Heart right ventricle (tissue), 16 donors: ENCODE data around the gene MED16. TPM values are rescaled to one million over a fixed set of nuclear protein-coding genes. Genes with fewer than 3 reads are reported as not detected.

Experiments
- ATAC-seq, 8 donors: fragments of 200-7000 bp; cut with Tn5 transposase; one replicate each; pipeline ENCODE4 v1.9.1; 2020; ENCODE audit warnings: mild to moderate bottlenecking in 8 of 8, moderate library complexity in 8 of 8, moderate number of reproducible peaks in 1 of 8
- DNase-seq, 2 donors: peaks; one replicate each; pipeline ENCODE4 v3.0.0-alpha.2; 2020
- H3K27ac ChIP-seq, 10 donors: fragments of 200-600 bp; sonication (generic) in 2 of 10; one replicate each; pipeline versions ENCODE4 v1.5.0 to v1.8.0; 2020 to 2022; ENCODE audit warnings: mild to moderate bottlenecking in 3 of 10
- H3K27me3 ChIP-seq, 7 donors: fragments of 200-600 bp; one replicate each; pipeline ENCODE4 v1.8.0; 2021 to 2022; ENCODE audit warnings: mild to moderate bottlenecking in 2 of 7
- H3K36me3 ChIP-seq, 9 donors: fragments of 200-600 bp; sonication (generic) in 1 of 9; one replicate each; pipeline versions ENCODE4 v1.5.0 to v1.8.0; 2020 to 2022; ENCODE audit warnings: mild to moderate bottlenecking in 2 of 9
- H3K4me1 ChIP-seq, 9 donors: fragments of 200-600 bp; sonication (generic) in 1 of 9; one replicate each; pipeline versions ENCODE4 v1.5.0 to v1.8.0; 2020 to 2022; ENCODE audit warnings: mild to moderate bottlenecking in 4 of 9
- H3K4me3 ChIP-seq, 10 donors: fragments of 200-600 bp; sonication (generic) in 2 of 10; one replicate each; pipeline versions ENCODE4 v1.5.0 to v1.8.0; 2020 to 2022; ENCODE audit warnings: mild to moderate bottlenecking in 7 of 10, moderate library complexity in 2 of 10
- H3K9me3 ChIP-seq, 11 donors: fragments of 200-600 bp in 10 of 11; sonication (generic) in 2 of 11; one replicate each; pipeline versions ENCODE4 v1.5.0 to v1.8.0; 2013 to 2022; ENCODE audit warnings: mild to moderate bottlenecking in 2 of 11, control low read depth in 1 of 11, moderate library complexity in 1 of 11
- CTCF ChIP-seq, 9 donors: fragments of 200-600 bp; sonication (generic) in 2 of 9; IDR thresholded peaks; one replicate each; pipeline versions ENCODE4 v1.5.0 to v1.8.0; 2021 to 2022; ENCODE audit warnings: antibody characterized with exemption in 9 of 9, mild to moderate bottlenecking in 5 of 9, moderate library complexity in 1 of 9
- WGBS, 2 donors: extraction: QIAGEN DNeasy Blood & Tissue Kit; methylation state at CpG; one replicate each; pipeline ENCODE4 v1.1.7; 2013; ENCODE audit warnings: inconsistent platforms in 1 of 2; 5-methylcytosine and 5-hydroxymethylcytosine counted together
- intact Hi-C, 10 donors: fragments of 100-400 bp; cut with DNase I; formaldehyde crosslinking; loops; one replicate each; pipeline versions ENCODE4 v1.11.1 to v1.14.2; 2022
- polyA plus RNA-seq, 2 donors: library from polyadenylated mRNA; stranded (reverse); fragments of 200-250 nt; gene quantifications; one replicate each; pipeline ENCODE4 v1.2.3, GENCODE V29; 2013
- total RNA-seq, 10 donors: library from RNA; stranded (reverse); fragmentation: NEBNext Ultra II Directional in 3 of 10; extraction: Animal tissue kit (Norgen Biotek cat#: 25700) in 3 of 10; gene quantifications; one replicate each; pipeline versions ENCODE4 v1.2.1 to v1.2.4, GENCODE V29; 2021 to 2023
- donor health status: Arrhythmogenic right ventricular cardiomyopathy.
- donor health status: ischemic (EF 13 %, LVEDD 7.1; RV severe dilation, severe dysfunction).
- donor health status: healthy with polysubstance abuse.
- donor health status: DM: no; HTN: yes; CAD: no.
- donor health status: DM: no; HTN: no; CAD: no.
- donor health status: ischemic (EF 25% LVEDD 6.9; RV normal size, moderate dysfunction).
- donor health status: ischemic (EF 25% LVEDD 5.7; RV mildly dilated, moderate dysfunction).
- donor health status: healthy.
- donor health status: DM: yes; HTN: yes; CAD: no.
- donor health status: Ischemic cardiomyopathy.
- donor health status: ischemic (EF 35%, LVEDD 5.7; RV mildly dilated, moderate dysfunction).
- donor health status: nonischemic (EF 11% LVEDD 7.7; RV severe dilation, severe dysfunction).
- donor health status: DM: yes; HTN: yes; CAD: no.
- donor health status: PGD.
- donor health status: ischemic (EF 29% LVEDD 5.4; RV normal size, mild dysfunction).
- donor health status: nonischemic (EF 23%, LVEDD 6.1; RV moderate dilation, normal function).

Gene MED16
- total and polyA plus RNA-seq, 12 donors: 17.6 to 42.9 (median 27.7) TPM

DNA sequence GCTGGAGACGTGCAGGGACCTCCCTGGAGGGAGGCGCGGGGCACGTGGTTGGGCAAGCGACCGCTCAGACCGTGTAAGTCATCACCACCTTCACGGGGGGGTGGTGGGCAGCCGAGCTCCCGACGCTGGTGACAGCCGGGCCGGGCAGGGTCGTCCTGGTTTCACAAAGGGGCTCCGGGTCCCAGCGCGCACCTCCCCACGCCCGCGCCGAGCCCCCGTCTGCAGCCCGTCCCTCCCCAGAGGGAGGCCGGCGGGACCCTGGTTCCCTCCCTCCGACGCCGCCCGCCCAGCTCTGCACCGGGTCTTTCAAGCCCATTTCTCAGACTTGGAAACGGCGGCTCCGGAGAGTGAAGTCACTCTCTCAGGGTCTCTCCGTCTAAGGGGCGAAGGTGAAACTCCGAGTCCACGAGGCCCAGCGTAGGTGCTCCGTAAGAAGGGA, 32.1 kb upstream of the MED16 start:
- H3K27ac ChIP-seq: peak overlapping the region in 9 of 10 donors; percentile 54 to 98 (median 84)
- ATAC-seq (peak; percentile 41 to 61 (median 53)), DNase-seq (peak in 1 of 2 donors; percentile 36)
- intact Hi-C loops: loop anchor here in 5 of 10 donors (2.0 to 10.0 kb wide), 4 partner anchors 58 to 320 kb away; partner anchors contain the start of genes ATP5F1D (in 2 of the 5), CBARP (in 1 of the 5) and MIDN (in 1 of the 5)
- 0% methylated on average over 39 of the region's 39 CpGs for WGBS, 2 donors
- peaks cover 0 to 7% (median 0%) of the 10 kb centered on the region in 9 donors for H3K36me3 ChIP-seq
- peak overlapping the region; percentile 51 to 99 (median 84) for H3K4me3 ChIP-seq
- peaks cover 7 to 15% (median 14%) of the 10 kb centered on the region in 7 donors for H3K27me3 ChIP-seq
- TF ChIP-seq CTCF (IDR thresholded peaks at IDR 0.05): no peak
- H3K4me1 ChIP-seq: peaks cover 7 to 58% (median 26%) of the 10 kb centered on the region in 9 donors
- no peaks in the 10 kb centered on the region for H3K9me3 ChIP-seq

DNA sequence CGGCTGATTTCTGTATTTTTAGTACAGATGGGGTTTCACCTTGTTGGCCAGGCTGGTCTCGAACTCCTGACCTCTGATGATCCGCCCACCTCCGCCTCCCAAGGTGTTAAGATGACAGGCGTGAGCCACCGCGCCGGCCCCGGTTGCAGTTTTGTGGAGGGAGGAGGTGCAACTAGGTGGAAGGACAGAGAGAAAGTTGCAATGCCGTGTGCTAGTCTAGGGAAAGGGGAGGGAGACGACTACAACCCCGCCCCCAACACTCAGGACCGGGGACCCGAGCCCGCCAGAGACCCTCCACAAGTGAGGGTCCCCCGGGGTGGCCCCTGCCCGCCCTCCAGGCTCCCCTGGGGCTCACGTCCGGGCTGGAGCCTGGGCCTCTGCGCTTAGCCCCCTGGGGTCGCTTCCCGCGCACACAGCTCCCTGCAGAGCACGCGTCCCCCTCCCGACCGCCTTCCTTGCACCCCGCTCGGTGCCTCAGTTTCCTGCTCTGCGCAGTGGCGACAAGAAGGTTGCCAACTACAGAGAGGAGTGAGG, 31.6 kb upstream of the MED16 start:
- no peak for DNase-seq
- intact Hi-C loops: loop anchor here in 6 of 10 donors (2.0 to 10.0 kb wide), 6 partner anchors 58 to 320 kb away; partner anchors contain the start of genes ATP5F1D (in 2 of the 6), CBARP (in 1 of the 6), CFD (in 1 of the 6) and MIDN (in 1 of the 6)
- H3K27me3 ChIP-seq: peaks cover 12 to 20% (median 19%) of the 10 kb centered on the region in 7 donors
- no peaks in the 10 kb centered on the region for H3K9me3 ChIP-seq
- H3K27ac ChIP-seq: peak overlapping the region in 6 of 10 donors; percentile 70 to 98 (median 88)
- H3K4me3 ChIP-seq: peak overlapping the region; percentile 51 to 99 (median 84)
- TF ChIP-seq CTCF (IDR thresholded peaks at IDR 0.05): no peak
- no peak for ATAC-seq
- 13 to 16% methylated on average over 30 to 31 of the region's 31 CpGs for WGBS, 2 donors
- H3K36me3 ChIP-seq: peaks cover 0 to 3% (median 0%) of the 10 kb centered on the region in 9 donors
- H3K4me1 ChIP-seq: peaks cover 7 to 63% (median 31%) of the 10 kb centered on the region in 9 donors

DNA sequence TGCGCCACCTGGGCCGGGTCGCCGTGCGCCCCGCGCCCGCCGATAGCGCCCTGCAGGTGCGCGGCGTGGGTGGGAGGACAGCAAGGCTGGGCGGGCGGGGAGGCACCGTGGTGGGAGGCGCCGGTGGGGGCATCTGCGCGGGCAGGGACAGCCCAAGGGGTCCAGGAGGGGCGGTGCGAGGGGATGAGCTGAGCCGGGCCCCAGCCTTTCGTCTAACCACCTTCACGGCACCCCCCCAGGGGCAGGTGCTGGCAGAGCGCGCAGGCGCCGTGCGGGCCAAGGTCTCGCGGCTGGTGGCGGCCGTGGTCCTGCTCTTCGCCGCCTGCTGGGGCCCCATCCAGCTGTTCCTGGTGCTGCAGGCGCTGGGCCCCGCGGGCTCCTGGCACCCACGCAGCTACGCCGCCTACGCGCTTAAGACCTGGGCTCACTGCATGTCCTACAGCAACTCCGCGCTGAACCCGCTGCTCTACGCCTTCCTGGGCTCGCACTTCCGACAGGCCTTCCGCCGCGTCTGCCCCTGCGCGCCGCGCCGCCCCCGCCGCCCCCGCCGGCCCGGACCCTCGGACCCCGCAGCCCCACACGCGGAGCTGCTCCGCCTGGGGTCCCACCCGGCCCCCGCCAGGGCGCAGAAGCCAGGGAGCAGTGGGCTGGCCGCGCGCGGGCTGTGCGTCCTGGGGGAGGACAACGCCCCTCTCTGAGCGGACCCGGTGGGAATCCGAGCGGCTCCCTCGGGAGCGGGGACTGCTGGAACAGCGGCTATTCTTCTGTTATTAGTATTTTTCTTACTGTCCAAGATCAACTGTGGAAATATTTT, 27.3 kb upstream of the MED16 start:
- Histone ChIP-seq H3K36me3 (no peaks in the 10 kb centered on the region), H3K27me3 (peaks cover 30 to 57% (median 55%) of the 10 kb centered on the region in 7 donors), H3K27ac (peak overlapping the region in 1 of 10 donors; percentile 26), H3K9me3 (no peaks in the 10 kb centered on the region), H3K4me1 (peaks cover 13 to 68% (median 40%) of the 10 kb centered on the region in 9 donors), H3K4me3 (peak overlapping the region in 7 of 10 donors; percentile 5 to 48 (median 17))
- ATAC-seq (peak in 2 of 8 donors; percentile 1 to 4), DNase-seq (no peak)
- intact Hi-C loops: loop anchor here in 8 of 10 donors (2.0 to 10.0 kb wide), 9 partner anchors 57 to 325 kb away; partner anchors contain the start of genes ATP5F1D (in 1 of the 8), CBARP (in 1 of the 8), CFD (in 1 of the 8) and MIDN (in 1 of the 8)
- no peak for TF ChIP-seq CTCF (IDR thresholded peaks at IDR 0.05)
- 2% methylated on average over 72 to 84 of the region's 84 CpGs for WGBS, 2 donors
